Prostate gland (tissue), 2 donors: ENCODE data around the gene DRD2.

Experiments used
- POLR2A ChIP-seq: fragments of 450-650 bp; IDR thresholded peaks from one replicate; pipeline ENCODE4 v1.6.1; 2016; ENCODE audit warnings: antibody characterized with exemption, mild to moderate bottlenecking
- TF ChIP-seq, protein P1 (sequence below), 4 experiments: fragments of 200-600 bp in 2 of 4; fragments of 450-650 bp in 2 of 4; sonication (generic) in 2 of 4; IDR thresholded peaks; 1 replicate in 3 of 4; 2 replicates in 1 of 4; pipeline ENCODE4 v1.5.1; 2016 to 2019; ENCODE audit warnings: antibody characterized with exemption in 4 of 4, mild to moderate bottlenecking in 2 of 4, moderate library complexity in 2 of 4

DNA sequence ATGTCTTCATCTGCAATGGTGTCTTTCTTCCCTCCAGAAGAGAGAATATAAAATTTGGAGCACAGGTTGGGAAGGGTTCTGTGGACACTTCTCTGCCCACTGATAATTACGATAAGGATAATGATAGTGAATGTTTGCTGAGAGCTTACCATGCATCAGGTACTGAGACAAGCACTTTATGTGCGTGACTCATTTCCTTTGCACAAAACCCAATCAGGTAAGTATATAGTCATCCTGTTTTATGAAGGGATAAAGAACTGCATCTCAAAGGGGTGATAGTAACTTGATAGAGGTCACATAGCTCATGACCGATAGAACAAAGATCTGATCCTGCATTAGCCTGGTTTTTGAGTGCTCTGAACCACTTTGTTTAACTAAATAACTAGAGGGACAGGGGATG, 9.4 kb downstream of the DRD2 start:
- TF ChIP-seq, protein P1, sequence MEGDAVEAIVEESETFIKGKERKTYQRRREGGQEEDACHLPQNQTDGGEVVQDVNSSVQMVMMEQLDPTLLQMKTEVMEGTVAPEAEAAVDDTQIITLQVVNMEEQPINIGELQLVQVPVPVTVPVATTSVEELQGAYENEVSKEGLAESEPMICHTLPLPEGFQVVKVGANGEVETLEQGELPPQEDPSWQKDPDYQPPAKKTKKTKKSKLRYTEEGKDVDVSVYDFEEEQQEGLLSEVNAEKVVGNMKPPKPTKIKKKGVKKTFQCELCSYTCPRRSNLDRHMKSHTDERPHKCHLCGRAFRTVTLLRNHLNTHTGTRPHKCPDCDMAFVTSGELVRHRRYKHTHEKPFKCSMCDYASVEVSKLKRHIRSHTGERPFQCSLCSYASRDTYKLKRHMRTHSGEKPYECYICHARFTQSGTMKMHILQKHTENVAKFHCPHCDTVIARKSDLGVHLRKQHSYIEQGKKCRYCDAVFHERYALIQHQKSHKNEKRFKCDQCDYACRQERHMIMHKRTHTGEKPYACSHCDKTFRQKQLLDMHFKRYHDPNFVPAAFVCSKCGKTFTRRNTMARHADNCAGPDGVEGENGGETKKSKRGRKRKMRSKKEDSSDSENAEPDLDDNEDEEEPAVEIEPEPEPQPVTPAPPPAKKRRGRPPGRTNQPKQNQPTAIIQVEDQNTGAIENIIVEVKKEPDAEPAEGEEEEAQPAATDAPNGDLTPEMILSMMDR (IDR thresholded peaks at IDR 0.05): no peak
- no peak for TF ChIP-seq POLR2A
